NCI-H524 treated with DMSO at 0.1 percent for 48 hours (cell line): ENCODE results near the gene IL37.

Experiments used
- DNase-seq: peaks from one replicate; lab custom pipeline; 2025; lab: John Stamatoyannopoulos, UW

Gene IL37, protein sequence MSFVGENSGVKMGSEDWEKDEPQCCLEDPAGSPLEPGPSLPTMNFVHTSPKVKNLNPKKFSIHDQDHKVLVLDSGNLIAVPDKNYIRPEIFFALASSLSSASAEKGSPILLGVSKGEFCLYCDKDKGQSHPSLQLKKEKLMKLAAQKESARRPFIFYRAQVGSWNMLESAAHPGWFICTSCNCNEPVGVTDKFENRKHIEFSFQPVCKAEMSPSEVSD

DNA sequence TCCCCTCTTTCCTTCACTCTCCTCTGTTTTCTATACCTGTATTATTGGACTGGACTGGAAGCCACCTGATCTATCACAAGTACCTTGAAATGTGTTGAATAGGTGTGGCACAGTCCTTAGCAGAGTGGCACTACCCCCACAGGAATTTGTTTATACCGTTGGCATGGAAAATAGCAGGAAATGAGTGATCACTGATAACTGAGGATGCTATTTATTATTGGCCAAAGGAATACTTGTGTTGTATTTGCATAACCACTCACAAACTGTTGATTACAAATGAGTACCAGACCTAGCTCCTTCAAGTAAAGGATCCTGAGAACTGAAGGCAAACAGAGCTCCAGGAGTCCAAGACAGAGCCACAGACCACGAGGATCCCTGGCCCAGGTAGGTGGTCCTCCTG lies at the start of gene IL37:
IL37 (plus strand) TSS at position 301 of the 400 bp plus-strand sequence. CDS start 1,848 bp downstream, outside the sequence.
- DNase-seq, result no peak

DNA sequence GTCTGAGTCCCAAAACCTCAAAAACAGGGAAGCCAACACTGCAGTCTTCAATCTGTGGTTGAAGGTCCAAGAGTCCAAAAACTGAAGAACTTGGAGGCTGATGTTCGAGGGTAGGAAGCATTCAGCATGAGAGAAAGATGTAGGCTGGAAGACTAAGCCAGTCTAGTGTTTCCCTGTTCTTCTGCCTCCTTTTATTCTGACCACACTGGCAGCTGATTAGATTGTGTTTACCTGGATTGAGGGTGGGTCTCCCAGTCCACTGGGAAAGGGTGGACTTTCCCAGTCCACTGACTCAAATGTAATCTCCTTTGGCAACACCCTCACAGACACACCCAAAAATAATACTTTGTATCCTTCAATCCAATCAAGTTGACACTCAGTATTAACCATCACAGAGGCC lies 46.9 kb upstream of the IL37 start:
- no peak for DNase-seq

- no peak for DNase-seq
Observed at GRCh38 chr2:112866128-112866835, 44.7 kb upstream of the IL37 start.

- DNase-seq, result no peak
Observed at GRCh38 chr2:112867701-112868631, 43.0 kb upstream of the IL37 start.

GRCh38 chr2:112869258-112869842 lies 41.6 kb upstream of the IL37 start:
- no peak for DNase-seq

GRCh38 chr2:112870841-112871835 lies 39.8 kb upstream of the IL37 start:
- no peak for DNase-seq

DNA sequence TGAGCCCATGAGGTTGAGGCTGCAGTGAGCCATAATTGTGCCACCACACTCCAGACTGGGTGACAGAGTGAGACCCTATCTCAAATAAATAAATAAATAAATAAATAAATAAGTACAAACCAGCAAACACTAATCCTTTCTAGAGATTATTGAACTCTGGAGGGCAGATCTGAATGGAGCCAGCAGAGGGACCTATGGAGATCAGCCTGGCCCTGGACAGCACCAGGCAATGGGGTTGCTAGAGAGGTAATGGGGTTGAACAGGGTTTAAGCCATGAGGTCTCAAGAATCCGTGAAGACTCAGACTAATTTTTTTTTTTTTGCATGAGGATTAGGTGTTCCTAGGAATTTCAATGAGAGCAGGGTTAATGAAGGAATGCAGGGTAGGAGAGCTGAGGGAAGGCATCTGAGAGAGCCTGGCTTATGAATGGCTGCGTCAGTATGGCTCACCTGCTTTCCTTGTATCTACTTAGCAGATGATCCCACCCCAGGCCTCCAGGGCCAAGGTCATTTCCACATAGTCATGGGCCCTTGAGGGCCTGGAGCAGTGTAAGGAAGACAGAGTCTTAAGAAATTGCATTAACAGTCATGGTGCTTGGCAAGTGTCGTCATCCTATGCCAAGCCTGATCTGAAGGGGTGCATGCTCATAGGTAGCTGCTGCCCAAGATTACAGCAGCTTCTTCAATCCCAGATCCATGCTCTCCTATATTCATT lies 34.6 kb upstream of the IL37 start:
- no peak for DNase-seq

GRCh38 chr2:112876971-112877361 lies 34.0 kb upstream of the IL37 start:
- DNase-seq, result no peak

- no peak for DNase-seq
Observed at GRCh38 chr2:112877423-112877822, 33.5 kb upstream of the IL37 start.

GRCh38 chr2:112879491-112880041 lies 31.4 kb upstream of the IL37 start:
- no peak for DNase-seq

DNA sequence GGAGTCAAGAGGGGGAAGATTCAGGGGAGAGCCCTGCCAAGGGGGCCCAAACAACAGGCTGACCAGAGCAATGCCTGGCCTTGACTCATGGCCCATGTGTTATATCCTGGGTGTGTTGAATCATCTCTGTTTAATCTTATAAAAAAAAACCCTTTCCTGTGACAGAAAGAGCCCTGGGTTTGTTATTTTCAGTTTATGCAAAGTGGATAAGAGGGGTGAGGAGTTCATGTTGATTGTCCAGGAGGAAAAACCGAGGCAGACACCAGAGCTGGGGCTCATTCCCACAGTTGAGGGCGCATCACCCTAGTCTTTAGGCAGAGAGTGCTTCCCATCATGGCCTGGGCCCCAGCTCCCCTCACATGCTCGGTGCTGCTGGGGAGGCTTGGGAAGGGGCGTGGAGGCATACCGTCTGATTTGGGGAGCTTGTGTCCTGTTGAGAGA lies 30.9 kb upstream of the IL37 start:
- DNase-seq, result no peak

DNA sequence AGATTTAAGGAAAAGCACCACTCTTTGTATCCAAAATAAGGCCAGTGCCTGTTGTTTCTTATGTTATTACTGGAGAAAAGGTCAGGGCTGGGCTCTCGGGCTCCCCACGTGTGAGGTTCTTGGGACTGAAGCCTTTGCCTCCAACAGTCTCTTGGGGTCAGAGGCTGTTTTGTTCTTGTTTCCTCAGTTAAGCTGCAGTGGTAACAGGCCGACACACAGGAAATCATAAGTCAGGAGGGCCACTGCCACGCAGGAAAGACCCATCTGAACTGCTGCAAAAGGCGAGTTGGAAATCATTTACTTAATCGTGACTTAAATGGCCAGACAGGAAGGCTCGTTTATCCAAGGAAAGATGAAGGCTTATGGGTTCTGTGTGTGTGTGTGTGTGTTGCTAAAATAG lies 30.3 kb upstream of the IL37 start:
- DNase-seq, result no peak

DNA sequence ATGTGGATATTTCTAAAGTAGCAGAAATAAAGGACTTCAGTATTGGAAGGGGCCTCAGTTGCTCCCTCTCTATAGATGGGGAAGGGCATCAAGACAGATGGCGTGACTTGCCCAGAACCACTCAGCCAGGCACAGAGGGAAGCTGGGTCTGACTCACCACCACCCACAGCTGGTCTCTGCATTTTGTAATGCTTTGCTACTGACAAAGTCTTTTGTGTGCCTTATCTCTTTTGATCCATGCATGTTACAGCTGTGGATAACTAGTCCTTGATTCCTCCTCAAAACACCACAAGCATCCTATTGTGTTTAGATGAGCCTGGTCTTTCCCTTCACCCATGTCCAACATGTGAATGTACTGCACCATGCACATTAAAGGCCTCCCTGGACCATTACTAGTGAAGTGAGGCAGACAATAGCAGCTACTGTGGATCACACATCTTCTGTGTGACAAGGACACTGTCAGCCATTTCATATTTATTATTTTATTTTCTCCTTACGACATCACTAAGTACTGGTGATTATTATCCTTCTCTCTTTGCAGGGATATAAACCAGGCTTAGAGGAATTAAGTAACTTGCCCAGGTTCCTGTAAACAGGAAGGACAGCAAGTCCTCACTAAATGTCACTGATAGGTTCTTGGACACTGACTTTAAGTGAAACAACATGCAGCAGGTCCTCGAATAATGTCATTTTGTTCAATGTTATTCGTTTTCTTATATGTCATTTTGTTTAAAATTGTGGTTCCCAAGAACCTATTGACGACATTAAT lies 29.6 kb upstream of the IL37 start:
- no peak for DNase-seq

DNA sequence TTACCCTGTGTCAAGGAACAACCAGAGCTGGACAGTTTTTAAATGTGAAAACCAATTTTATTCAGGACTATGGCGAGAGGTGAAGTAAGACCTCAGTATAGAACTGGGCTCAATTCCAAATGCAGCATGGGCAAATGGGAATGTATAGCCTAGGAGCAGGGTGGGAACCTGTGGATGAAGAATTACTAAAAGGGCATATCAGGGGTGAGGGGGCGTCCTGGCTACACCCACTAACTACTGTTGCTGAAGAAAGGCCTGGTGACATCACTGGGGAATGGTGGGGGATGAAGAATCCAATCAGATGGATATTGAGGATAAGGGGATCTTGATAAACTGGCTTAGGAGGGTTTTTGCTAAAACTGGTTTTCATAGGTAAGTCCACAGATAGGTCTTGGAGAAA lies 27.3 kb upstream of the IL37 start:
- no peak for DNase-seq

- DNase-seq, result no peak
Observed at GRCh38 chr2:112884869-112885505, 26.0 kb upstream of the IL37 start.

DNA sequence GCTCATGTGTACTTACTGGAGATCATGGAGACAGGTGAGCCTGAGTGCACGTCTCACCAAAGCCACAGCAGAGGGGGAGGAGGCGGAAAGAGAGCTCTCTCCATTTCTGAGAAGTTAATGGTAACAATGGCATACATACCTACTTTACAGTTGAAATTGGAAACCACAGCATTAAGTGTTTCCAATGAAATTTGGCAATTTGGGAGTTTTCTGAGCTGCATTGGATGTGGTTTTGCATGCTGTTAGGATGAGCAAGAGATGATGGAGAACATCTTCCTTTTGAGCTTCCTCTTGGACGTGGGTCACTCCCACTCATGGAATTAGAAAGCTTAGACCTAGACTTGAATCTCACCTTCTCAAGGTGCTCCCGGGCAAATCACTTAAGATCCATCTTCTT lies 25.5 kb upstream of the IL37 start:
- no peak for DNase-seq

DNA sequence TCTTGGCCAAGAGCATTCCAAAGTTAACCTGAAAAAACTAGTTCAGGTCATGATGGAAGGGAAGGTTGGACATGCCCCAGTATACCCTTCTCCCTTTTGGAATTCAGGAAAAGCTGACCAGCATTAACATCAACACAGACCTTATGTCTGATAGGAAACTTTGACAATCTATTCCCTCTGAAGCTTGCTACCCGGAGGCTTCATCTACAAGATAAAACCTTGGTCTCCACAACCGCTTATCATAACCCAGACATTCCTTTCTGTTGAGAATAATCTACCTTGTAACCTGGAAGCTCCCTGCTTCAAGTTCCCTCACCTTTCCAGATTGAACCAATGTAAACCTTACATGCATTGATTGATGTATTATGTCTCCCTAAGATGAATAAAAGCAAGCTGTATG lies 24.7 kb upstream of the IL37 start:
- DNase-seq, result no peak

DNA sequence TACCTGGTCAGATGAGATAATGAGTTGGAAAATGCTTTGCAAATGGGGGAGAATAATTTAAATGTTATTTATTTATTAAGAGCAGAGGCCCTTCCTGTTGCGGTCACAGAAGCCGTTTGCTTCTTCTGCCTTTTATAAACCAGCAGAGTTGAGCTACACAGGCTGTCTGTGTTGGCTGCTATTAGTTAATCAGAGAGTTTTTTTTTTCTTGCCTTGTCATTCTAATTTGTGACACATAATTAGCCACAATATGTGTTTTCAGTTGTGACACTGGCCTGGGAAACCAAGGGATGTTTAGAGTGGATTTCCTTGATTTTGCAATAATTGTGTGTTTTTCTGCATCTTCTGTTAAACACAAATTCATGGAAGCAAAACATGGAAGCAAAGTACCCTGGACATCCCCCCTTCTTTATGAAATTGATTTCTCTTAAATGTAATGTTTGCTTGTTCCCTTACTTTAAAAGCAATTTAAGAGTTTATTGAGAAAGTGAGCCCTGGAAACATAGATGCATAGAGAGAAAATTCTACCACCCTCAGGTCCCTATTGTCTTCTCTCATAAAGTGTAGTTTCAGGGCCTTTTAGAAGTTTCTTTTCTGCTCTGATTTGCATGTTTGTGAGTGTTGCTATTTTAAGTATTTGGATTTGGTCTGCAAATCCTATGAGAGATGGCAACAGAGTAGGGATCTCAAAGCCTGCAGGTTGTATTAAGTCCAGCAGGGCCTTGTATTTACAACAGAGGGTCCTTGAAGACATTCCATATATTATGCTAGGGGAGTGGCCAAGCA lies 22.8 kb upstream of the IL37 start:
- no peak for DNase-seq
